ENCODE data around the gene SOX8. TPM values are rescaled to one million over a fixed set of nuclear protein-coding genes. Genes with fewer than 3 reads are reported as not detected.

Gene SOX8
- total and polyA plus RNA-seq, 2 donors (not counting 1 experiment from before 2014, with no cell fraction given): 0.03 TPM; not detected in 1

- Histone ChIP-seq H3K27ac (ENCODE audit: insufficient read depth, low read length) (no peak overlapping the region), H3K4me1 (ENCODE audit: control insufficient read depth, extremely low read depth, insufficient read depth, low read length) (no peaks in the 10 kb centered on the region), H2AFZ (ENCODE audit: low read length) (no peak overlapping the region)
Observed at GRCh38 chr16:998211-998610, 16.6 kb downstream of the SOX8 start.

GRCh38 chr16:998615-999014, 17.0 kb downstream of the SOX8 start:
- no peaks in the 10 kb centered on the region for H3K9me3 ChIP-seq (ENCODE audit: control insufficient read depth, insufficient read depth, low read depth, low read length)
- no peaks in the 10 kb centered on the region for H4K20me1 ChIP-seq (ENCODE audit: control insufficient read depth, extremely low read depth, insufficient read depth, low read length)
- no peak overlapping the region for H2AFZ ChIP-seq (ENCODE audit: low read length)
- H3K79me2 ChIP-seq (ENCODE audit: control insufficient read depth, insufficient read depth, low read length): no peaks in the 10 kb centered on the region
- no peaks in the 10 kb centered on the region for H3K27me3 ChIP-seq (ENCODE audit: control insufficient read depth, insufficient read depth, low read length)
- no peak for DNase-seq (ENCODE audit: low read depth in 2 of 2)
- H3K36me3 ChIP-seq (ENCODE audit: control insufficient read depth, insufficient read depth, low read length): no peaks in the 10 kb centered on the region
- H3K9ac ChIP-seq (ENCODE audit: insufficient read depth, low read length): no peak overlapping the region
- no peak for TF ChIP-seq EZH2 (IDR thresholded peaks at IDR 0.05; ENCODE audit: low read length, missing control alignments)
- no peak for TF ChIP-seq CTCF (conservative IDR thresholded peaks at IDR 0.05 in 1 of 2, IDR thresholded peaks at IDR 0.05 in 1 of 2; ENCODE audit: low read depth in 1 of 2, low read length in 2 of 2)
- H3K27ac ChIP-seq (ENCODE audit: insufficient read depth, low read length): no peak overlapping the region
- H3K4me3 ChIP-seq (replicated peaks in 1 of 4; ENCODE audit: control extremely low read depth in 1 of 4, insufficient read depth in 1 of 4, low read depth in 3 of 4, low read length in 4 of 4): no peak overlapping the region
- no peak overlapping the region for H3K4me2 ChIP-seq (ENCODE audit: extremely low read depth, insufficient read depth, low read length)
- H3K4me1 ChIP-seq (ENCODE audit: control insufficient read depth, extremely low read depth, insufficient read depth, low read length): no peaks in the 10 kb centered on the region

More at GRCh38 chr16:998211-998610, 16.6 kb downstream of the SOX8 start:
- Histone ChIP-seq H3K36me3 (ENCODE audit: control insufficient read depth, insufficient read depth, low read length) (no peaks in the 10 kb centered on the region), H3K79me2 (ENCODE audit: control insufficient read depth, insufficient read depth, low read length) (no peaks in the 10 kb centered on the region), H3K9ac (ENCODE audit: insufficient read depth, low read length) (no peak overlapping the region), H3K4me2 (ENCODE audit: extremely low read depth, insufficient read depth, low read length) (no peak overlapping the region), H3K9me3 (ENCODE audit: control insufficient read depth, insufficient read depth, low read depth, low read length) (no peaks in the 10 kb centered on the region), H4K20me1 (ENCODE audit: control insufficient read depth, extremely low read depth, insufficient read depth, low read length) (no peaks in the 10 kb centered on the region), H3K4me3 (replicated peaks in 1 of 4; ENCODE audit: control extremely low read depth in 1 of 4, insufficient read depth in 1 of 4, low read depth in 3 of 4, low read length in 4 of 4) (no peak overlapping the region), H3K27me3 (ENCODE audit: control insufficient read depth, insufficient read depth, low read length) (no peaks in the 10 kb centered on the region)
- no peak for DNase-seq (ENCODE audit: low read depth in 2 of 2)
- no peak for TF ChIP-seq CTCF (conservative IDR thresholded peaks at IDR 0.05 in 1 of 2, IDR thresholded peaks at IDR 0.05 in 1 of 2; ENCODE audit: low read depth in 1 of 2, low read length in 2 of 2)
- TF ChIP-seq EZH2 (IDR thresholded peaks at IDR 0.05; ENCODE audit: low read length, missing control alignments): no peak

- Histone ChIP-seq H3K4me1 (ENCODE audit: control insufficient read depth, extremely low read depth, insufficient read depth, low read length) (no peaks in the 10 kb centered on the region), H3K4me3 (replicated peaks in 1 of 4; ENCODE audit: control extremely low read depth in 1 of 4, insufficient read depth in 1 of 4, low read depth in 3 of 4, low read length in 4 of 4) (no peak overlapping the region), H3K27ac (ENCODE audit: insufficient read depth, low read length) (no peak overlapping the region), H3K9me3 (ENCODE audit: control insufficient read depth, insufficient read depth, low read depth, low read length) (no peaks in the 10 kb centered on the region), H2AFZ (ENCODE audit: low read length) (no peak overlapping the region), H3K36me3 (ENCODE audit: control insufficient read depth, insufficient read depth, low read length) (no peaks in the 10 kb centered on the region), H3K79me2 (ENCODE audit: control insufficient read depth, insufficient read depth, low read length) (no peaks in the 10 kb centered on the region), H3K27me3 (ENCODE audit: control insufficient read depth, insufficient read depth, low read length) (no peaks in the 10 kb centered on the region), H3K4me2 (ENCODE audit: extremely low read depth, insufficient read depth, low read length) (no peak overlapping the region), H4K20me1 (ENCODE audit: control insufficient read depth, extremely low read depth, insufficient read depth, low read length) (no peaks in the 10 kb centered on the region), H3K9ac (ENCODE audit: insufficient read depth, low read length) (no peak overlapping the region)
- no peak for TF ChIP-seq CTCF (conservative IDR thresholded peaks at IDR 0.05 in 1 of 2, IDR thresholded peaks at IDR 0.05 in 1 of 2; ENCODE audit: low read depth in 1 of 2, low read length in 2 of 2)
- no peak for TF ChIP-seq EZH2 (IDR thresholded peaks at IDR 0.05; ENCODE audit: low read length, missing control alignments)
- DNase-seq (ENCODE audit: low read depth in 2 of 2): no peak
Observed at GRCh38 chr16:999677-1000076, 18.1 kb downstream of the SOX8 start.

Measured in fibroblast of lung (primary cell).